Astrocyte (in vitro differentiated cells and primary cell): ENCODE results near the gene RHOB. TPM values are rescaled to one million over a fixed set of nuclear protein-coding genes. Genes with fewer than 3 reads are reported as not detected.

Experiments used
- DNase-seq: peaks from one replicate; pipeline ENCODE4 v3.0.0-alpha.2; 2010; ENCODE audit warnings: low read depth
- FAIRE-seq: peaks from 2 replicates; lab custom pipeline; 2011; peaks lifted over from hg19 to GRCh38; lab: Jason Lieb, UNC
- H2AFZ ChIP-seq: 2 replicates; pipeline ENCODE4 v1.6.0; 2012; ENCODE audit warnings: low read depth, low read length, inconsistent platforms
- H3K27ac ChIP-seq: 2 replicates; pipeline ENCODE4 v1.5.1; 2011; ENCODE audit warnings: low read depth, low read length, inconsistent platforms
- H3K27me3 ChIP-seq: 2 replicates; pipeline ENCODE4 v1.6.0; 2011; ENCODE audit warnings: low read length, inconsistent platforms; ENCODE audit not compliant: insufficient read depth
- H3K36me3 ChIP-seq: 2 replicates; pipeline ENCODE4 v1.5.1; 2011; ENCODE audit warnings: low read length, inconsistent platforms; ENCODE audit not compliant: insufficient read depth
- H3K4me1 ChIP-seq: 2 replicates; pipeline ENCODE4 v1.5.1; 2011; ENCODE audit warnings: low read length, inconsistent platforms; ENCODE audit not compliant: insufficient read depth
- H3K4me2 ChIP-seq: 2 replicates; pipeline ENCODE4 v1.6.0; 2012; ENCODE audit warnings: low read length, inconsistent platforms
- H3K4me3 ChIP-seq: 2 replicates; pipeline ENCODE4 v1.5.1; 2011; ENCODE audit warnings: low read depth, mild to moderate bottlenecking, low read length, inconsistent platforms; ENCODE audit not compliant: insufficient read depth
- H3K79me2 ChIP-seq: 2 replicates; pipeline ENCODE4 v1.6.0; 2012; ENCODE audit warnings: mild to moderate bottlenecking, low read length, inconsistent platforms; ENCODE audit not compliant: insufficient read depth
- H3K9ac ChIP-seq: 2 replicates; pipeline ENCODE4 v1.6.0; 2012; ENCODE audit warnings: mild to moderate bottlenecking, low read length, inconsistent platforms
- H3K9me3 ChIP-seq: 2 replicates; pipeline ENCODE4 v1.5.1; 2012; ENCODE audit warnings: low read depth, mild to moderate bottlenecking, low read length, inconsistent platforms; ENCODE audit not compliant: insufficient read depth
- H4K20me1 ChIP-seq: 2 replicates; pipeline ENCODE4 v1.6.0; 2012; ENCODE audit warnings: low read length, inconsistent platforms; ENCODE audit not compliant: insufficient read depth
- H3K27ac Mint-ChIP-seq: one replicate; pipeline ENCODE4 v1.8.0; 2021; ENCODE audit warnings: mild to moderate bottlenecking, mixed read lengths; ENCODE audit not compliant: unreplicated experiment
- H3K27me3 Mint-ChIP-seq: one replicate; pipeline ENCODE4 v1.8.0; 2021; ENCODE audit warnings: low read depth, mixed read lengths; ENCODE audit not compliant: unreplicated experiment
- H3K36me3 Mint-ChIP-seq: one replicate; pipeline ENCODE4 v1.8.0; 2021; ENCODE audit warnings: low read depth, mixed read lengths; ENCODE audit not compliant: unreplicated experiment
- H3K4me1 Mint-ChIP-seq: one replicate; pipeline ENCODE4 v1.8.0; 2021; ENCODE audit warnings: low read depth, mixed read lengths; ENCODE audit not compliant: unreplicated experiment
- H3K4me3 Mint-ChIP-seq: one replicate; pipeline ENCODE4 v1.8.0; 2021; ENCODE audit warnings: mild to moderate bottlenecking, moderate library complexity, mixed read lengths; ENCODE audit not compliant: unreplicated experiment
- H3K9me3 Mint-ChIP-seq: one replicate; pipeline ENCODE4 v1.8.0; 2021; ENCODE audit warnings: mild to moderate bottlenecking, mixed read lengths; ENCODE audit not compliant: unreplicated experiment
- CTCF ChIP-seq: IDR thresholded peaks from 2 replicates; pipeline ENCODE4 v1.5.1; 2011; ENCODE audit warnings: low read depth, mild to moderate bottlenecking, inconsistent platforms, low read length, moderate library complexity; ENCODE audit not compliant: insufficient read depth
- EZH2 ChIP-seq: IDR thresholded peaks from 2 replicates; pipeline ENCODE4 v1.6.1; 2012; ENCODE audit warnings: mild to moderate bottlenecking, low read length, inconsistent platforms; ENCODE audit not compliant: insufficient read depth
- total RNA-seq: library from RNA; stranded (reverse); gene quantifications from 2 replicates; pipeline ENCODE4 v1.2.1, GENCODE V29; 2021

Gene RHOB
- total RNA-seq, 1 donor from 2014 or later = 161 TPM

GRCh38 chr2:20443276-20443920 is 3.5 kb upstream of the RHOB start:
- Mint-ChIP-seq H3K27me3 (no peaks in the 10 kb centered on the region), H3K4me1 (peaks cover 21% of the 10 kb centered on the region), H3K36me3 (peaks cover 2% of the 10 kb centered on the region), H3K27ac (peak overlapping the region; percentile 31), H3K4me3 (no peak overlapping the region), H3K9me3 (no peaks in the 10 kb centered on the region)
- no peaks in the 10 kb centered on the region for H3K9me3 ChIP-seq
- H3K27me3 ChIP-seq = no peaks in the 10 kb centered on the region
- H3K9ac ChIP-seq = no peak overlapping the region
- peaks cover 12% of the 10 kb centered on the region for H4K20me1 ChIP-seq
- TF ChIP-seq CTCF (peak; percentile 57), EZH2 (no peak)
- no peak for FAIRE-seq
- no peak overlapping the region for H3K27ac ChIP-seq
- H3K79me2 ChIP-seq = peaks cover 22% of the 10 kb centered on the region
- peaks cover 25% of the 10 kb centered on the region for H3K4me1 ChIP-seq
- no peak overlapping the region for H3K4me3 ChIP-seq
- H3K36me3 ChIP-seq = no peaks in the 10 kb centered on the region
- H2AFZ ChIP-seq = no peak overlapping the region
- no peak overlapping the region for H3K4me2 ChIP-seq
- no peak for DNase-seq

GRCh38 chr2:20444101-20444992 is 2.5 kb upstream of the RHOB start:
- no peak overlapping the region for H3K4me3 ChIP-seq
- DNase-seq (no peak), FAIRE-seq (no peak)
- H3K4me2 ChIP-seq = no peak overlapping the region
- H3K27ac ChIP-seq = no peak overlapping the region
- Mint-ChIP-seq H3K27me3 (no peaks in the 10 kb centered on the region), H3K9me3 (no peaks in the 10 kb centered on the region), H3K4me3 (no peak overlapping the region), H3K4me1 (peaks cover 14% of the 10 kb centered on the region), H3K27ac (peak overlapping the region; percentile 69), H3K36me3 (peaks cover 9% of the 10 kb centered on the region)
- no peak overlapping the region for H2AFZ ChIP-seq
- H3K79me2 ChIP-seq = peaks cover 31% of the 10 kb centered on the region
- H3K9ac ChIP-seq = no peak overlapping the region
- H3K9me3 ChIP-seq = no peaks in the 10 kb centered on the region
- no peaks in the 10 kb centered on the region for H3K27me3 ChIP-seq
- peaks cover 3% of the 10 kb centered on the region for H3K36me3 ChIP-seq
- peaks cover 22% of the 10 kb centered on the region for H4K20me1 ChIP-seq
- TF ChIP-seq EZH2 (no peak), CTCF (no peak)
- peaks cover 17% of the 10 kb centered on the region for H3K4me1 ChIP-seq
